HepG2 (cell line): ENCODE results near the gene AIFM1. TPM values are rescaled to one million over a fixed set of nuclear protein-coding genes. Genes with fewer than 3 reads are reported as not detected.

Experiments used
- ATAC-seq: fragments of 200-7000 bp; cut with Tn5 transposase; 3 replicates; pipeline ENCODE4 v1.9.1; 2020; ENCODE audit warnings: mild to moderate bottlenecking, moderate library complexity
- BruUV-seq: library from RNA; stranded (reverse); fragments of 400-500 nt; replicated peaks from 2 replicates; lab custom pipeline; 2021; lab: Mats Ljungman, UMichigan
- CTCF ChIA-PET: fragments of 300-600 bp; formaldehyde crosslinking; extraction: SDS; loops from one replicate; lab custom pipeline; 2021; ENCODE audit warnings: low total read pairs, inconsistent platforms, low intra/inter-chr PET ratio; lab: Yijun Ruan, JAX
- POLR2A ChIA-PET: fragments of 350-600 bp; sonication (Branson Sonifier 250); formaldehyde crosslinking; loops from one replicate; lab custom pipeline; 2020; ENCODE audit warnings: antibody characterized with exemption, inconsistent platforms; lab: Yijun Ruan, JAX
- DNase-seq: peaks from one replicate; pipeline ENCODE4 v3.0.0-alpha.2; 2015; ENCODE audit warnings: low spot score
- FAIRE-seq: peaks from 3 replicates; lab custom pipeline; 2011; peaks lifted over from hg19 to GRCh38; lab: Jason Lieb, UNC
- H2AFZ ChIP-seq: one replicate; pipeline ENCODE4 v1.6.1; 2011; ENCODE audit warnings: low read length, inconsistent platforms
- H3K27ac ChIP-seq: fragments of 300-600 bp; 3 replicates; pipeline ENCODE4 v1.8.0; 2011; ENCODE audit warnings: mixed run types, mild to moderate bottlenecking, mixed read lengths, low read length, inconsistent platforms; ENCODE audit not compliant: insufficient read depth; ENCODE audit errors: extremely low read length
- H3K27me3 ChIP-seq, 2 experiments: fragments of 200-600 bp in 1 of 2; 2 replicates in 1 of 2; 3 replicates in 1 of 2; pipeline versions ENCODE4 v1.6.0 to v1.8.0; 2011; ENCODE audit warnings: low read length in 2 of 2, mild to moderate bottlenecking in 2 of 2, moderate library complexity in 2 of 2, inconsistent platforms in 1 of 2; ENCODE audit not compliant: insufficient read depth in 2 of 2, control insufficient read depth in 1 of 2
- H3K36me3 ChIP-seq, 2 experiments: fragments of 200-600 bp in 1 of 2; replicated peaks in 1 of 2; 2 replicates in 1 of 2; 3 replicates in 1 of 2; pipeline versions ENCODE4 v1.5.1 to v1.8.0; 2011; ENCODE audit warnings: low read length in 2 of 2, inconsistent platforms in 1 of 2; ENCODE audit not compliant: insufficient read depth in 2 of 2, control insufficient read depth in 1 of 2
- H3K4me1 ChIP-seq: 2 replicates; pipeline ENCODE4 v1.5.1; 2012; ENCODE audit warnings: low read length, inconsistent platforms; ENCODE audit not compliant: insufficient read depth
- H3K4me2 ChIP-seq: 2 replicates; pipeline ENCODE4 v1.6.0; 2011; ENCODE audit warnings: low read depth, low read length, inconsistent platforms
- H3K4me3 ChIP-seq, 3 experiments: fragments of 200-600 bp in 1 of 3; sonication (generic), shearing (Covaris generic) in 1 of 3; replicated peaks in 1 of 3; 2 replicates each; pipeline ENCODE4 v1.5.1; 2011 to 2016; ENCODE audit warnings: low read length in 3 of 3, inconsistent platforms in 2 of 3, low read depth in 2 of 3, mild to moderate bottlenecking in 2 of 3, control low read depth in 1 of 3, mixed read lengths in 1 of 3; ENCODE audit not compliant: insufficient read depth in 1 of 3
- H3K79me2 ChIP-seq: one replicate; pipeline ENCODE4 v1.6.1; 2011; ENCODE audit warnings: low read length, inconsistent platforms; ENCODE audit not compliant: insufficient read depth
- H3K9ac ChIP-seq: 2 replicates; pipeline ENCODE4 v1.6.0; 2011; ENCODE audit warnings: mild to moderate bottlenecking, low read depth, low read length, inconsistent platforms; ENCODE audit not compliant: insufficient read depth
- H3K9me3 ChIP-seq: 2 replicates; pipeline ENCODE4 v1.5.1; 2012; ENCODE audit warnings: mild to moderate bottlenecking, low read length
- H4K20me1 ChIP-seq: 2 replicates; pipeline ENCODE4 v1.6.0; 2011; ENCODE audit warnings: inconsistent platforms, mild to moderate bottlenecking, low read length, moderate library complexity; ENCODE audit not compliant: insufficient read depth
- CBX1 ChIP-seq: IDR thresholded peaks from one replicate; pipeline ENCODE4 v1.6.1; 2016; ENCODE audit warnings: antibody characterized with exemption, low read depth
- ERF ChIP-seq: IDR thresholded peaks from 2 replicates; pipeline ENCODE4 v1.6.1; 2018; ENCODE audit warnings: missing biosample characterization, missing genetic modification reagents
- NCOR1 ChIP-seq: fragments of 200-600 bp; sonication (generic); IDR thresholded peaks from 2 replicates; pipeline ENCODE4 v1.7.0; 2017; ENCODE audit warnings: antibody characterized with exemption, low read length, borderline replicate concordance
- POLR2AphosphoS5 ChIP-seq: IDR thresholded peaks from 2 replicates; pipeline ENCODE4 v1.6.1; 2012; ENCODE audit warnings: low read depth, low read length
- STAT5B ChIP-seq: sonication (generic); formaldehyde crosslinking; IDR thresholded peaks from 2 replicates; pipeline ENCODE4 v1.4.0; 2020; ENCODE audit warnings: missing genetic modification reagents
- SUZ12 ChIP-seq: fragments of 150-350 bp; IDR thresholded peaks from 2 replicates; pipeline ENCODE4 v1.6.1; 2014; ENCODE audit warnings: low read depth, low read length
- ZNF124 ChIP-seq: sonication (generic); formaldehyde crosslinking; IDR thresholded peaks from 2 replicates; pipeline ENCODE4 v1.4.0; 2020; ENCODE audit warnings: missing genetic modification reagents
- ZNF136 ChIP-seq: sonication (generic); formaldehyde crosslinking; IDR thresholded peaks from 2 replicates; pipeline ENCODE4 v1.8.1; 2022; ENCODE audit warnings: low read depth, mild to moderate bottlenecking, moderate library complexity, missing genetic modification reagents
- ZNF616 ChIP-seq: sonication (generic); formaldehyde crosslinking; IDR thresholded peaks from 2 replicates; pipeline ENCODE4 v1.5.0; 2020; ENCODE audit warnings: low read depth, mild to moderate bottlenecking, missing genetic modification reagents
- WGBS: methylation state at CpG from one replicate; pipeline ENCODE4 v1.1.6; 2017; ENCODE audit warnings: low lambda C conversion rate; 5-methylcytosine and 5-hydroxymethylcytosine counted together
- in situ Hi-C: cut with HindIII; loops from 2 replicates; pipeline ENCODE4 v1.10.0; 2017; ENCODE audit warnings: low pct_unique_long_range_greater_than_20kb; ENCODE audit not compliant: extremely low pct_ligation_motif_present
- intact Hi-C: fragments of 100-400 bp; cut with micrococcal nuclease; formaldehyde crosslinking; loops from one replicate; pipeline ENCODE4 v1.10.0; 2022; ENCODE audit not compliant: unreplicated experiment
- polyA plus RNA-seq, 8 experiments: library from polyadenylated mRNA; depleted of rRNA in 3 of 8; stranded (reverse) in 7 of 8; unstranded in 1 of 8; fragments of >200 nt; fragmentation: Illumina TruSeq in 4 of 8; extraction: Trizol in 4 of 8; gene quantifications; 2 replicates each; pipeline versions ENCODE4 v1.2.1 to v1.2.3, GENCODE V29; 2011 to 2016; ENCODE audit warnings: low read depth in 4 of 8, missing spikeins in 1 of 8, mixed read lengths in 1 of 8; ENCODE audit not compliant: insufficient read depth in 1 of 8
- total RNA-seq, 5 experiments: library from RNA; depleted of rRNA; stranded (reverse); fragments of >200 nt; fragmentation: Illumina TruSeq; extraction: Trizol; gene quantifications; 2 replicates each; pipeline ENCODE4 v1.2.3, GENCODE V29; 2016; ENCODE audit warnings: low read depth in 1 of 5
- TF ChIP-seq, protein P1 (sequence below): IDR thresholded peaks from 2 replicates; pipeline ENCODE4 v1.6.1; 2018; ENCODE audit warnings: missing genetic modification reagents
- TF ChIP-seq, protein P2 (sequence below): sonication (generic); formaldehyde crosslinking; IDR thresholded peaks from 2 replicates; pipeline ENCODE4 v1.8.1; 2023; ENCODE audit warnings: mild to moderate bottlenecking, missing genetic modification reagents
- TF ChIP-seq, protein P3 (sequence below): IDR thresholded peaks from 2 replicates; pipeline ENCODE4 v1.6.1; 2016
- TF ChIP-seq, protein P4 (sequence below): sonication (generic); formaldehyde crosslinking; IDR thresholded peaks from 2 replicates; pipeline ENCODE4 v1.4.0; 2020; ENCODE audit warnings: missing genetic modification reagents
- TF ChIP-seq, protein P5 (sequence below): sonication (generic); formaldehyde crosslinking; IDR thresholded peaks from 2 replicates; pipeline ENCODE4 v1.4.0; 2020; ENCODE audit warnings: missing genetic modification reagents

The AIFM1 gene
- total and polyA plus RNA-seq, 2 of the 13 experiments (the other 11 are each of a cell fraction or from before 2014, with no cell fraction given), result 42.8 to 46.9 TPM

DNA sequence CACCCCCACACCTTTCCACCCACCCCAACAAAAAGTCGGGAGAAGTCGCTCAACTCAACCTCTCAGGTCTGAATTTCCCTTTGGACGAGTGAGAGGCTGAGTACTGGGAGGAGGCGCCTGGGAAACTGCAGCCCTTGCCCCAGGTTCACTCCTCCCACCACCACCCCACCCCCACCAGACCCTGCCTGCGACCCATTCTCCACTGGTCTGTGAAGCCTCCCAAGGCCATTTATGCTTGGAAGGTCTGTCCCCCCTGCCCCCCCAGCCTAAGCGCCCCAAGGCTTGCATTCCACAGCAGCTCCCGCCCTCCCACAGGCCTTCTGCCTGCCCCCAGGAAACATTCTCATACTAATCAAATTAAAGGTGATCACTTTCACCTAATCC lies 82.5 kb downstream of the AIFM1 start:
- no peaks in the 10 kb centered on the region for H3K9me3 ChIP-seq
- DNase-seq, result no peak
- no peaks in the 10 kb centered on the region for H3K79me2 ChIP-seq
- whole genome bisulfite sequencing, result 40% methylated on average over 4 of the region's 7 CpGs
- no peaks in the 10 kb centered on the region for H4K20me1 ChIP-seq
- no peak for FAIRE-seq
- H2AFZ ChIP-seq, result no peak overlapping the region
- H3K4me3 ChIP-seq, result no peak overlapping the region
- no peak overlapping the region for H3K4me2 ChIP-seq
- intact Hi-C loops, result no loop called here
- in situ Hi-C loops, result loop anchor here (5.0 kb wide), 2 partner anchors 34 to 109 kb away; no protein-coding TSS in a partner anchor
- BruUV-seq, result no TSS peak
- no peak overlapping the region for H3K27ac ChIP-seq
- no peaks in the 10 kb centered on the region for H3K27me3 ChIP-seq
- peak; percentile 50; the same call in 2 of the 3 replicates for ATAC-seq
- no peaks in the 10 kb centered on the region for H3K36me3 ChIP-seq
- ChIA-PET CTCF (no interaction called here), POLR2A (no interaction called here)
- peaks cover 9% of the 10 kb centered on the region for H3K4me1 ChIP-seq
- H3K9ac ChIP-seq, result no peak overlapping the region
- TF ChIP-seq, protein P1, sequence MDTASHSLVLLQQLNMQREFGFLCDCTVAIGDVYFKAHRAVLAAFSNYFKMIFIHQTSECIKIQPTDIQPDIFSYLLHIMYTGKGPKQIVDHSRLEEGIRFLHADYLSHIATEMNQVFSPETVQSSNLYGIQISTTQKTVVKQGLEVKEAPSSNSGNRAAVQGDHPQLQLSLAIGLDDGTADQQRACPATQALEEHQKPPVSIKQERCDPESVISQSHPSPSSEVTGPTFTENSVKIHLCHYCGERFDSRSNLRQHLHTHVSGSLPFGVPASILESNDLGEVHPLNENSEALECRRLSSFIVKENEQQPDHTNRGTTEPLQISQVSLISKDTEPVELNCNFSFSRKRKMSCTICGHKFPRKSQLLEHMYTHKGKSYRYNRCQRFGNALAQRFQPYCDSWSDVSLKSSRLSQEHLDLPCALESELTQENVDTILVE (CRISPR knock-in tag), result no peak
- TF ChIP-seq, protein P2, sequence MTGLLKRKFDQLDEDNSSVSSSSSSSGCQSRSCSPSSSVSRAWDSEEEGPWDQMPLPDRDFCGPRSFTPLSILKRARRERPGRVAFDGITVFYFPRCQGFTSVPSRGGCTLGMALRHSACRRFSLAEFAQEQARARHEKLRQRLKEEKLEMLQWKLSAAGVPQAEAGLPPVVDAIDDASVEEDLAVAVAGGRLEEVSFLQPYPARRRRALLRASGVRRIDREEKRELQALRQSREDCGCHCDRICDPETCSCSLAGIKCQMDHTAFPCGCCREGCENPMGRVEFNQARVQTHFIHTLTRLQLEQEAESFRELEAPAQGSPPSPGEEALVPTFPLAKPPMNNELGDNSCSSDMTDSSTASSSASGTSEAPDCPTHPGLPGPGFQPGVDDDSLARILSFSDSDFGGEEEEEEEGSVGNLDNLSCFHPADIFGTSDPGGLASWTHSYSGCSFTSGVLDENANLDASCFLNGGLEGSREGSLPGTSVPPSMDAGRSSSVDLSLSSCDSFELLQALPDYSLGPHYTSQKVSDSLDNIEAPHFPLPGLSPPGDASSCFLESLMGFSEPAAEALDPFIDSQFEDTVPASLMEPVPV, result no peak
- no peak for TF ChIP-seq ZNF136 (CRISPR knock-in tag)
- TF ChIP-seq SUZ12, result no peak
- no peak for TF ChIP-seq ZNF616 (CRISPR knock-in tag)
- TF ChIP-seq, protein P3, sequence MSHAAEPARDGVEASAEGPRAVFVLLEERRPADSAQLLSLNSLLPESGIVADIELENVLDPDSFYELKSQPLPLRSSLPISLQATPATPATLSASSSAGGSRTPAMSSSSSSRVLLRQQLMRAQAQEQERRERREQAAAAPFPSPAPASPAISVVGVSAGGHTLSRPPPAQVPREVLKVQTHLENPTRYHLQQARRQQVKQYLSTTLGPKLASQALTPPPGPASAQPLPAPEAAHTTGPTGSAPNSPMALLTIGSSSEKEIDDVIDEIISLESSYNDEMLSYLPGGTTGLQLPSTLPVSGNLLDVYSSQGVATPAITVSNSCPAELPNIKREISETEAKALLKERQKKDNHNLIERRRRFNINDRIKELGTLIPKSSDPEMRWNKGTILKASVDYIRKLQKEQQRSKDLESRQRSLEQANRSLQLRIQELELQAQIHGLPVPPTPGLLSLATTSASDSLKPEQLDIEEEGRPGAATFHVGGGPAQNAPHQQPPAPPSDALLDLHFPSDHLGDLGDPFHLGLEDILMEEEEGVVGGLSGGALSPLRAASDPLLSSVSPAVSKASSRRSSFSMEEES (CRISPR knock-in tag), result no peak
- no peak for TF ChIP-seq STAT5B (CRISPR knock-in tag)
- no peak for TF ChIP-seq CBX1
- TF ChIP-seq ERF (CRISPR knock-in tag), result no peak
- TF ChIP-seq, protein P4, sequence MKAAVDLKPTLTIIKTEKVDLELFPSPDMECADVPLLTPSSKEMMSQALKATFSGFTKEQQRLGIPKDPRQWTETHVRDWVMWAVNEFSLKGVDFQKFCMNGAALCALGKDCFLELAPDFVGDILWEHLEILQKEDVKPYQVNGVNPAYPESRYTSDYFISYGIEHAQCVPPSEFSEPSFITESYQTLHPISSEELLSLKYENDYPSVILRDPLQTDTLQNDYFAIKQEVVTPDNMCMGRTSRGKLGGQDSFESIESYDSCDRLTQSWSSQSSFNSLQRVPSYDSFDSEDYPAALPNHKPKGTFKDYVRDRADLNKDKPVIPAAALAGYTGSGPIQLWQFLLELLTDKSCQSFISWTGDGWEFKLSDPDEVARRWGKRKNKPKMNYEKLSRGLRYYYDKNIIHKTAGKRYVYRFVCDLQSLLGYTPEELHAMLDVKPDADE (CRISPR knock-in tag), result no peak
- no peak for TF ChIP-seq POLR2AphosphoS5
- TF ChIP-seq, protein P5, sequence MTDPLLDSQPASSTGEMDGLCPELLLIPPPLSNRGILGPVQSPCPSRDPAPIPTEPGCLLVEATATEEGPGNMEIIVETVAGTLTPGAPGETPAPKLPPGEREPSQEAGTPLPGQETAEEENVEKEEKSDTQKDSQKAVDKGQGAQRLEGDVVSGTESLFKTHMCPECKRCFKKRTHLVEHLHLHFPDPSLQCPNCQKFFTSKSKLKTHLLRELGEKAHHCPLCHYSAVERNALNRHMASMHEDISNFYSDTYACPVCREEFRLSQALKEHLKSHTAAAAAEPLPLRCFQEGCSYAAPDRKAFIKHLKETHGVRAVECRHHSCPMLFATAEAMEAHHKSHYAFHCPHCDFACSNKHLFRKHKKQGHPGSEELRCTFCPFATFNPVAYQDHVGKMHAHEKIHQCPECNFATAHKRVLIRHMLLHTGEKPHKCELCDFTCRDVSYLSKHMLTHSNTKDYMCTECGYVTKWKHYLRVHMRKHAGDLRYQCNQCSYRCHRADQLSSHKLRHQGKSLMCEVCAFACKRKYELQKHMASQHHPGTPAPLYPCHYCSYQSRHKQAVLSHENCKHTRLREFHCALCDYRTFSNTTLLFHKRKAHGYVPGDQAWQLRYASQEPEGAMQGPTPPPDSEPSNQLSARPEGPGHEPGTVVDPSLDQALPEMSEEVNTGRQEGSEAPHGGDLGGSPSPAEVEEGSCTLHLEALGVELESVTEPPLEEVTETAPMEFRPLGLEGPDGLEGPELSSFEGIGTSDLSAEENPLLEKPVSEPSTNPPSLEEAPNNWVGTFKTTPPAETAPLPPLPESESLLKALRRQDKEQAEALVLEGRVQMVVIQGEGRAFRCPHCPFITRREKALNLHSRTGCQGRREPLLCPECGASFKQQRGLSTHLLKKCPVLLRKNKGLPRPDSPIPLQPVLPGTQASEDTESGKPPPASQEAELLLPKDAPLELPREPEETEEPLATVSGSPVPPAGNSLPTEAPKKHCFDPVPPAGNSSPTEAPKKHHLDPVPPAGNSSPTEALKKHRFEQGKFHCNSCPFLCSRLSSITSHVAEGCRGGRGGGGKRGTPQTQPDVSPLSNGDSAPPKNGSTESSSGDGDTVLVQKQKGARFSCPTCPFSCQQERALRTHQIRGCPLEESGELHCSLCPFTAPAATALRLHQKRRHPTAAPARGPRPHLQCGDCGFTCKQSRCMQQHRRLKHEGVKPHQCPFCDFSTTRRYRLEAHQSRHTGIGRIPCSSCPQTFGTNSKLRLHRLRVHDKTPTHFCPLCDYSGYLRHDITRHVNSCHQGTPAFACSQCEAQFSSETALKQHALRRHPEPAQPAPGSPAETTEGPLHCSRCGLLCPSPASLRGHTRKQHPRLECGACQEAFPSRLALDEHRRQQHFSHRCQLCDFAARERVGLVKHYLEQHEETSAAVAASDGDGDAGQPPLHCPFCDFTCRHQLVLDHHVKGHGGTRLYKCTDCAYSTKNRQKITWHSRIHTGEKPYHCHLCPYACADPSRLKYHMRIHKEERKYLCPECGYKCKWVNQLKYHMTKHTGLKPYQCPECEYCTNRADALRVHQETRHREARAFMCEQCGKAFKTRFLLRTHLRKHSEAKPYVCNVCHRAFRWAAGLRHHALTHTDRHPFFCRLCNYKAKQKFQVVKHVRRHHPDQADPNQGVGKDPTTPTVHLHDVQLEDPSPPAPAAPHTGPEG (CRISPR knock-in tag), result no peak
- TF ChIP-seq ZNF124 (CRISPR knock-in tag), result no peak
- no peak for TF ChIP-seq NCOR1
